B cell (primary cell): ENCODE measurements around the gene SLC6A5.

ENCODE experiments used
- EZH2 ChIP-seq: IDR thresholded peaks from 2 replicates; pipeline ENCODE4 v1.6.1; 2012; ENCODE audit warnings: borderline replicate concordance, low read depth, mild to moderate bottlenecking, moderate library complexity, low read length; ENCODE audit not compliant: insufficient read depth, poor library complexity, severe bottlenecking
- TF ChIP-seq, protein P1 (sequence below): fragments of 200-600 bp; IDR thresholded peaks from one replicate; pipeline ENCODE4 v1.8.0; 2022; ENCODE audit warnings: antibody characterized with exemption, mild to moderate bottlenecking

DNA sequence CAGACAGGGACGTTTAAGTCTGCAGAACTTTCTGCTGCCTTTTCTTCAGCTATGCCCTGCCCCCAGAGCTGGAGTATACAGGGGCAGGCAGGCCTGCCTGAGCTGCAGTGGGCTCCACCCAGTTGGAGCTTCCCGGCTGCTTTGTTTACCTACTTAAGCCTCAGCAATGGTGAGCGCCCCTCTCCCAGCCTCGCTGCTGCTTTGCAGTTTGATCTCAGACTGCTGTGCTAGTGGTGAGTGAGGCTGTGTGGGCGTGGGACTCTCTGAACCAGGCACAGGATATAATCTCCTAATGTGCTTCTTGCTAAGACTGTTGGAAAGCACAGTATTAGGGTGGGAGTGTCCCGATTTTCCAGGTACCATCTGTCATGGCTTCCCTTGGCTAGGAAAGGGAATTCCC, 108.5 kb downstream of the SLC6A5 start:
- TF ChIP-seq, protein P1, sequence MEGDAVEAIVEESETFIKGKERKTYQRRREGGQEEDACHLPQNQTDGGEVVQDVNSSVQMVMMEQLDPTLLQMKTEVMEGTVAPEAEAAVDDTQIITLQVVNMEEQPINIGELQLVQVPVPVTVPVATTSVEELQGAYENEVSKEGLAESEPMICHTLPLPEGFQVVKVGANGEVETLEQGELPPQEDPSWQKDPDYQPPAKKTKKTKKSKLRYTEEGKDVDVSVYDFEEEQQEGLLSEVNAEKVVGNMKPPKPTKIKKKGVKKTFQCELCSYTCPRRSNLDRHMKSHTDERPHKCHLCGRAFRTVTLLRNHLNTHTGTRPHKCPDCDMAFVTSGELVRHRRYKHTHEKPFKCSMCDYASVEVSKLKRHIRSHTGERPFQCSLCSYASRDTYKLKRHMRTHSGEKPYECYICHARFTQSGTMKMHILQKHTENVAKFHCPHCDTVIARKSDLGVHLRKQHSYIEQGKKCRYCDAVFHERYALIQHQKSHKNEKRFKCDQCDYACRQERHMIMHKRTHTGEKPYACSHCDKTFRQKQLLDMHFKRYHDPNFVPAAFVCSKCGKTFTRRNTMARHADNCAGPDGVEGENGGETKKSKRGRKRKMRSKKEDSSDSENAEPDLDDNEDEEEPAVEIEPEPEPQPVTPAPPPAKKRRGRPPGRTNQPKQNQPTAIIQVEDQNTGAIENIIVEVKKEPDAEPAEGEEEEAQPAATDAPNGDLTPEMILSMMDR = no peak
- no peak for TF ChIP-seq EZH2
